ENCODE results near the gene HSPG2. TPM values are rescaled to one million over a fixed set of nuclear protein-coding genes. Genes with fewer than 3 reads are reported as not detected.

The HSPG2 gene
- total and polyA plus RNA-seq, 9 of the 15 experiments (the other 6 are each of a cell fraction or from before 2014, with no cell fraction given) = 0.14 to 160 (median 15.7) TPM

DNA sequence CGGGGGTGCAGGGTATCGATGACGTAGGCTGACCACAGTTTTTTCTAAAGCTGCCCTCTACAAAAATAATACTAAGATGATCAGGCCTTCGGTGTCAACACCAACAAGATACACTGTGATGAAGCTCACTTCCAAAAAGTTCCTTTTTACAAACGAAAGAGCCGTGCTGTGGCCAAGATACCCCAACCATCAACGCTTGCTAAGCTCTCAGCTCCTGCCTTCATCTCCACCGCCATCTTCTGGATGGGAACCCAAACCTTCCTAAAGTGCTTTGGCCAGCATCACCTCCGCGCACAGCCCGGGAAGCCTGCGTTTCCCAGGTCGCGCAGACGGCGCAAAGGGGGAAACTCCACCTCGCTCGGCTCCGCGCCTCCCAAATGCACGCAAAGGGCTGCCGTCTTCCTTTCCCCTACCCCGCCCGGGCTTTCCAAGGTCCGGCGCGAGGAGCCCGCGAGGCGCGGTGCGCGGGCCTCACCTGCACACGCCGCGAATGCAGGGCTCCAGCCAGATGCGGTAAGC, 154.7 kb downstream of the HSPG2 start (continued):
- TF ChIP-seq TAF9B (IDR thresholded peaks at IDR 0.05; ENCODE audit: partially characterized antibody) = peak; percentile 59
- TF ChIP-seq ADNP (tag; IDR thresholded peaks at IDR 0.05) = no peak
- no peak for TF ChIP-seq PRPF4 (IDR thresholded peaks at IDR 0.05; ENCODE audit: insufficient read depth, low read depth, low read length, poor library complexity, severe bottlenecking)
- TF ChIP-seq, protein P1, sequence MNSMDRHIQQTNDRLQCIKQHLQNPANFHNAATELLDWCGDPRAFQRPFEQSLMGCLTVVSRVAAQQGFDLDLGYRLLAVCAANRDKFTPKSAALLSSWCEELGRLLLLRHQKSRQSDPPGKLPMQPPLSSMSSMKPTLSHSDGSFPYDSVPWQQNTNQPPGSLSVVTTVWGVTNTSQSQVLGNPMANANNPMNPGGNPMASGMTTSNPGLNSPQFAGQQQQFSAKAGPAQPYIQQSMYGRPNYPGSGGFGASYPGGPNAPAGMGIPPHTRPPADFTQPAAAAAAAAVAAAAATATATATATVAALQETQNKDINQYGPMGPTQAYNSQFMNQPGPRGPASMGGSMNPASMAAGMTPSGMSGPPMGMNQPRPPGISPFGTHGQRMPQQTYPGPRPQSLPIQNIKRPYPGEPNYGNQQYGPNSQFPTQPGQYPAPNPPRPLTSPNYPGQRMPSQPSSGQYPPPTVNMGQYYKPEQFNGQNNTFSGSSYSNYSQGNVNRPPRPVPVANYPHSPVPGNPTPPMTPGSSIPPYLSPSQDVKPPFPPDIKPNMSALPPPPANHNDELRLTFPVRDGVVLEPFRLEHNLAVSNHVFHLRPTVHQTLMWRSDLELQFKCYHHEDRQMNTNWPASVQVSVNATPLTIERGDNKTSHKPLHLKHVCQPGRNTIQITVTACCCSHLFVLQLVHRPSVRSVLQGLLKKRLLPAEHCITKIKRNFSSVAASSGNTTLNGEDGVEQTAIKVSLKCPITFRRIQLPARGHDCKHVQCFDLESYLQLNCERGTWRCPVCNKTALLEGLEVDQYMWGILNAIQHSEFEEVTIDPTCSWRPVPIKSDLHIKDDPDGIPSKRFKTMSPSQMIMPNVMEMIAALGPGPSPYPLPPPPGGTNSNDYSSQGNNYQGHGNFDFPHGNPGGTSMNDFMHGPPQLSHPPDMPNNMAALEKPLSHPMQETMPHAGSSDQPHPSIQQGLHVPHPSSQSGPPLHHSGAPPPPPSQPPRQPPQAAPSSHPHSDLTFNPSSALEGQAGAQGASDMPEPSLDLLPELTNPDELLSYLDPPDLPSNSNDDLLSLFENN (IDR thresholded peaks at IDR 0.05; ENCODE audit: low read depth in 2 of 2, low read length in 2 of 2) = no peak
- no peak for TF ChIP-seq DACH1 (IDR thresholded peaks at IDR 0.05; ENCODE audit: partially characterized antibody)
- TF ChIP-seq, protein P2, sequence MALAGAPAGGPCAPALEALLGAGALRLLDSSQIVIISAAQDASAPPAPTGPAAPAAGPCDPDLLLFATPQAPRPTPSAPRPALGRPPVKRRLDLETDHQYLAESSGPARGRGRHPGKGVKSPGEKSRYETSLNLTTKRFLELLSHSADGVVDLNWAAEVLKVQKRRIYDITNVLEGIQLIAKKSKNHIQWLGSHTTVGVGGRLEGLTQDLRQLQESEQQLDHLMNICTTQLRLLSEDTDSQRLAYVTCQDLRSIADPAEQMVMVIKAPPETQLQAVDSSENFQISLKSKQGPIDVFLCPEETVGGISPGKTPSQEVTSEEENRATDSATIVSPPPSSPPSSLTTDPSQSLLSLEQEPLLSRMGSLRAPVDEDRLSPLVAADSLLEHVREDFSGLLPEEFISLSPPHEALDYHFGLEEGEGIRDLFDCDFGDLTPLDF (CRISPR knock-in tag; IDR thresholded peaks at IDR 0.05) = no peak
- TF ChIP-seq MEF2D (tag; conservative IDR thresholded peaks at IDR 0.05; ENCODE audit: low read depth) = no peak
- no peak for TF ChIP-seq ZNF354B (CRISPR knock-in tag; IDR thresholded peaks at IDR 0.05)
- TF ChIP-seq RFX5 (IDR thresholded peaks at IDR 0.05; ENCODE audit: low read depth, low read length) = no peak
- TF ChIP-seq, protein P3, sequence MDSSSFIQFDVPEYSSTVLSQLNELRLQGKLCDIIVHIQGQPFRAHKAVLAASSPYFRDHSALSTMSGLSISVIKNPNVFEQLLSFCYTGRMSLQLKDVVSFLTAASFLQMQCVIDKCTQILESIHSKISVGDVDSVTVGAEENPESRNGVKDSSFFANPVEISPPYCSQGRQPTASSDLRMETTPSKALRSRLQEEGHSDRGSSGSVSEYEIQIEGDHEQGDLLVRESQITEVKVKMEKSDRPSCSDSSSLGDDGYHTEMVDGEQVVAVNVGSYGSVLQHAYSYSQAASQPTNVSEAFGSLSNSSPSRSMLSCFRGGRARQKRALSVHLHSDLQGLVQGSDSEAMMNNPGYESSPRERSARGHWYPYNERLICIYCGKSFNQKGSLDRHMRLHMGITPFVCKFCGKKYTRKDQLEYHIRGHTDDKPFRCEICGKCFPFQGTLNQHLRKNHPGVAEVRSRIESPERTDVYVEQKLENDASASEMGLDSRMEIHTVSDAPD (CRISPR knock-in tag; IDR thresholded peaks at IDR 0.05) = no peak
- no peak for TF ChIP-seq KLF1 (tag; IDR thresholded peaks at IDR 0.05)
- TF ChIP-seq CHCHD3 (CRISPR knock-in tag; IDR thresholded peaks at IDR 0.05) = no peak; the same call in 1 of the 2 replicates
- no peak; the same call in 1 of the 2 replicates for TF ChIP-seq MYC (IDR thresholded peaks at IDR 0.05; ENCODE audit: low read depth, low read length)
- peak; percentile 18; the same call in 1 of the 2 replicates for TF ChIP-seq MYC (CRISPR knock-in tag; IDR thresholded peaks at IDR 0.05; ENCODE audit: borderline replicate concordance, low read depth)
- TF ChIP-seq RBM14 (IDR thresholded peaks at IDR 0.05; ENCODE audit: borderline replicate concordance, insufficient read depth, low read depth, low read length) = no peak
- no peak for TF ChIP-seq ZNF143 (CRISPR knock-in tag; IDR thresholded peaks at IDR 0.05)
- no peak; the same call in 1 of the 2 replicates for TF ChIP-seq DPF2 (IDR thresholded peaks at IDR 0.05)
